GM18867 (cell line): ENCODE data around the gene ZNF726.
"Not testable (repeated sequence)": the region's sequence is repeated elsewhere in the genome, so short reads cannot be mapped to it uniquely, and the experiment has no call there.

Experiments
- ATAC-seq: cut with Tn5 transposase; IDR thresholded peaks from one replicate; pipeline ENCODE4 v1.9.1; 2021; ENCODE audit warnings: mild to moderate bottlenecking, moderate library complexity; ENCODE audit not compliant: unreplicated experiment

The ZNF726 gene

DNA sequence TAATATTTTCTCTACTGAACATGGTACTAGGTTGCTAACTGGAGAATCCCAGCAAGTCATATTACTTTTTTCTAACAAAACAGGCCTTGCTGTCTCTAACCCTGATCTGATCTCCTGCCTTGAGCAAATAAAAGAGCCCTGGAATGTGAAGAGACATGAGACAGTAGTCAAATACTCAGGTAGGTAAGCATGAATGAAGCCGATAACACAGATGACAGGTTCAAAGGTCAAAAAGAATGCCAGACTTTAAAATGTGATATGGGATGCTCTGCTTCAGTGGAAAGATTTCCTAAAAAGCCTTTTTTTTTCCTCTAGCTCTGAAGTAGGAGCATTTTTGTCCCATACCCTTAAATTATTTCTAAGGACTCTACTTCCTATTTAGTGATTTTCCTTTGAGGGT is 28.7 kb downstream of the ZNF726 start:
- no peak for ATAC-seq

DNA sequence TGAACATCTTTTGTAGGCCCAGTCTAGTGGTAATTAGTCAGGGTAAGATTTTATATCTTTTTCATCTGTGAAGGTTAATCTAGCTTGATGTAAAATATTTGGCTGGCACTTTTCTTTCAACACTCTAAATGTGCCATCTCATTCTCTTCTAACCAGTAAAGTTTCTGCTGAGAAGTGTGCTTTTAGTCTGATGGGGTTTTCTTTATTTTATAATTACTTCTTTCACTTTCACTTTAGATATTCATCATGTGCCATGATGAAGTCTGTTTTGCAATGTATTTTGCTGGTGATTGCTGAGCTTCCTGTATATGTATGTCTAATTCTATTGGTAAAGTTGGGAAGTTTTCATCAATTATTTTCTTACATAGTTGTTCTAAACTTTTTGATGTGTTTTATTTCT is 31.9 kb downstream of the ZNF726 start:
- no peak for ATAC-seq

DNA sequence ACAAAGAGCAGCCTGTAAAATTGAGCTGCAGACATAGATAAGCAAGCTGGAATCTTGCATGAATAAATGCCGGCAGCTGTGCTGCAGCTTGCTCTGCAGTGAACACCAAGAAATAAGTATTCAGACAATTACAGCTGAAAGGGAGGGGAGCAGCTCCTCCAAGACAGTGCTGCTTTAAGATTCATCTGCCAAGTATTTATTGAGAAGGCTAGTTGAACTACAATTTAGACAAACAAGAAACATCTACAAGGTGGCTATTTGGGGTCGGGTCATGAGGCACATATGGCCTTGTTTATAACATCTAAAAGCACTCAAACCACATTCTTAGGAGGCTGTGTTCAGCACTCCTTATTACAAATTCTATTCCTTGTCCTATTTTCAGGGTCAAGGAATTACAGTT is 34.9 kb downstream of the ZNF726 start:
- no peak for ATAC-seq

DNA sequence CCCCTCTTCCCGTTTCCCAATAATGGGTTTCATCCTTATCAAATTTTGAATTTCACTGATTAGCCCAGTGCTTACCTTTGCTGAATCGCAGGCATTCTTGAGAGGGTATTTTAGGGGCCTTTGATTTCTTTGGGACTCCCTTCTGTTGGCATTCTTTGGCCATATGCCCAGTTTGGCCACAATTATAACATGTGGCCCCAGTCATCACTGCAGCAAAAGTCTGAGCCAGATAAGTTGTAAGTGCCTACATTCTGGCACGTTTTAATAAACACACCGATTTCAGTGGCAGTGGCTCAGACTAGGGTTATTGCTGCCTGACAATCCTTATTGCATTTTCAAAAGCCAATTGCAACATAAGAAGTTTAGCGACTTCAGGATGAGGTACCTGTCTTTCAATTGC is 41.4 kb downstream of the ZNF726 start:
- ATAC-seq, result no peak

DNA sequence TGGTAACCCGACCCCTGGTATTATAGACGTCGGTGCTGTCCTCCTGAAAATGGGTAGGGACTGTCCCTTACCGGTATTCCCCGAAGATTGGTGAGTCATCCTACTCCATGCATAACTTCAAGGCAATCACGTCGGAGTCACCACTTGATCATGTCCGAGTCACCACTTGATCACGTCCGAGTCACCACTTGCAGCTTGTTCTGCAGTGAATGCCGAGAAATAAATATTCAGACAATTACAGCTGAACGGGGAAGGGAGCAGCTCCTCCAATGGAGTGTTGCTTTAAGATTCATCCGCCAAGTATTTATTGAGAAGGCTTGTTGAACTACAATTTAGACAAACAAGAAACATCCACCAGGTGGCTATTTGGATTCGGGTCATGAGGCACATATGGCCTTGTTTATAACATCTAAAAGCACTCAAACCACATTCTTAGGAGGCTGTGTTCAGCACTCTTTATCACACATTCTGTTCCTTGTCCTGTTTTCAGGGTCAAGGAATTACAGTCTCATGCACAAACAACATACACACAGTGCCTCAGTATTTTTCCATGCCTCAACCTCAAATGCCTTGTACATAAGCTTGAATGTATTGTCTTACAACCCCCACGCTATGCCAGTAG is 43.1 kb downstream of the ZNF726 start:
- no peak for ATAC-seq

DNA sequence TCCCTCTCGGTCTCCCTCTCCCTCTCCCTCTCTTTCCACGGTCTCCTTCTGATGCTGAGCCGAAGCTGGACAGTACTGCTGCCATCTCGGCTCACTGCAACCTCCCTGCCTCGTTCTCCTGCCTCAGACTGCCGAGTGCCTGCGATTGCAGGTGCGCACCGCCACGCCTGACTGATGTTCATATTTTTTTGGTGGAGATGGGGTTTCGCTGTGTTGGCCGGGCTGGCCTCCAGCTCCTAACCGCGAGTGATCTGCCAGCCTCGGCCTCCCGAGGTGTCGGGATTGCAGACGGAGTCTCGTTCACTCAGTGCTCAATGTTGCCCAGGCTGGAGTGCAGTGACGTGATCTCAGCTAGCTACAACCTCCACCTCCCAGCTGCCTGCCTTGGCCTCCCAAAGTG is 48.7 kb downstream of the ZNF726 start:
- not testable (repeated sequence) for ATAC-seq

DNA sequence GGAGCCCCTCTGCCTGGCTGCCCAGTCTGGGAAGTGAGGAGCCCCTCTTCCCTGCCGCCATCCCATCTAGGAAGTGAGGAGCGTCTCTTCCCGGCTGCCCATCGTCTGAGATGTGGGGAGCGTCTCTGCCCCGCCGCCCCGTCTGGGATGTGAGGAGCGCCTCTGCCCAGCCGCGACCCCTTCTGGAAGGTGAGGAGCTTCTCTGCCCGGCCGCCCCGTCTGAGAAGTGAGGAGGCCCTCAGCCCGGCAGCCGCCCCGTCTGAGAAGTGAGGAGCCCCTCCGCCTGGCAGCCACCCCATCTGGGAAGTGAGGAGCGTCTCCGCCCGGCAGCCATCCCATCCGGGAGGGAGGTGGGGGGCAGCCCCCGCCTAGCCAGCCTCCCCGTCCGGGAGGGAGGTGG is 49.2 kb downstream of the ZNF726 start:
- not testable (repeated sequence) for ATAC-seq

DNA sequence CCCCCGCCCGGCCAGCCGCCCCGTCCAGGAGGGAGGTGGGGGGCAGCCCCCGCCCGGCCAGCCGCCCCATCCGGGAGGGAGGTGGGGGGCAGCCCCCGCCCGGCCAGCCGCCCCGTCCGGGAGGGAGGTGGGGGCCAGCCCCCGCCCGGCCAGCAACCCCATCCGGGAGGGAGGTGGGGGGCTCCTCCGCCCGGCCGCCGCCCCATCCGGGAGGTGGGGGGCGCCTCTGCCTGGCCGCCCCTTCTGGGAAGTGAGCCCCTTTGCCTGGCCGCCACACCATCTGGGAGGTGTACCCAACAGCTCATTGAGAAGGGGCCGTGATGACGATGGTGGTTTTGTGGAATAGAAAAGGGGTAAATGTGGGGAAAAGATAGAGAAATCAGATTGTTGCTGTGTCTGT is 49.6 kb downstream of the ZNF726 start:
- ATAC-seq, result not testable (repeated sequence)

DNA sequence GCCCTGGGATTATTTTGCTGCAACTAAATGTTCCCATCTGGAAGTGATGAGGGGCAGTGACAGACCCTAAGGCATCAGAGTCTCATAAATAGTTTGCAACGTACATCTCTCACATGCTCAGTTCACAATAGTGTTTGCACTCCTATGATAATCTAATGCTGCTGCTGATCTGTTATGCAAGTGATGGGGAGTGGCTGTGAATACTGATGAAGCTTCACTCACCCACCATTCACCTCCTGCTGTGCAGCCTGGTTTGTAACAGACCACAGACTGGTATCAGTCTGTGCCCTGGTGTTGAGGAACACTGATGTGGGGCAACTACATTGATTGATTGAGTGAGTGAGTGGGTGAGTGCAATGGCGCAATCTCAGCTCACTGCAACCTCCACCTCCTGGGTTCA is 54.9 kb downstream of the ZNF726 start:
- no peak for ATAC-seq

DNA sequence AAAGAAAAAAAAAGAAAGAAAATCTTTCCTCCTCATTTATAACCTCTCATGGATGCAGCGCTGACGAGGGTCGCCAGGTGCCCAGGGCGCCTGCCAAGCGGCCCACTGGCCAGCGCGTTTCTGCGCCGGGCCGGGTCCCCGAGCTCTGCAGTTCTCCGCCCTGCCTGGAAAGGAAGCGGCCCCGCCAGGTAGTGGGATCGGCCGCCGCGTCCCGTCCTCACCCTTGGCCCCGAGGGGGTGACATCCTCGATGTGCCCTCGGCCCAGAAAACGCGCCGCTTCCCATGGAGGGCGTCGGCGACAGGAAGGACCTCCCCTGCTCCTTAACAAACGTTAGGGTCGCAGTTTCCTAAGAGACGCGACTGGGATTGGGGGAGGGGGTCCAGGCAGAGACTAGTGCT is 56.9 kb downstream of the ZNF726 start:
- no peak for ATAC-seq

DNA sequence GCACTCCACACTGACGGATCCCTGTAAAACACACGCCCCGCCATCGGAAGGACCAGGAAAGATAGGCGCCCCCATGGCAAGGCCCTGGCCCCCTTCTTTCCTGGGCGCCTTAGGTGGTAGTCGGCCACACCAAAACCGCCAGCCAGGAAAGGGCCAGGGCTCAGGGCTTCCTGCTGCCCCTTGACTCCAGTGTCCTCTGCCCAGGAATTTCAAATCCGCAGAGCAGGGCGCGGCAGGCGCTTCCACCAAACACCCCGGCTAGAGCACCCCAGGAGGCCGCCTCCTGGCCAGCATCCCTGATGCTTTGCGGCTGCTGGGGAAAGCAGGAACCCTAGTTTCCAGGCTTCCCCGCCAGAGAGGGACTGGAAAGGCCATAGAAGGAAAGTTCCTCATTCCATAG is 57.5 kb downstream of the ZNF726 start:
- ATAC-seq, result no peak

DNA sequence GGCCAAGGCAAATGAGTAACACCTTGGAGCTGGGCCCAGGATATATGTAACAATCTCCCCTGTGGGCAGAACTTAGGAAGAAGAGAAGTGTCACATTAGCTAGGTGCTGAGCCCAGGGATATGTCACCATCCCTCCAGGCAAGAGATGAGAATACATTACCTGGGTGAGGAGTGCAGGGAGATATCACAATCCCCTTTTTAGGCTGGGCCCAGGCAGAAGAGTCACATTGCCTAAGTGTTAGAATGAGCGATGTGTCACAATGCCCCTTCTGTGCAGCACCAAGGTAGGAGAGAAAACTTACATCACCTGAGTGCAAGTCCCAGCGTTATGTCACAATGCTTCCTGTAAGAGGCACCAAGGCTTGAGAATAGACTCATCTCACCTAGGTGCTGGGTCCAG is 60.3 kb downstream of the ZNF726 start:
- no peak for ATAC-seq

DNA sequence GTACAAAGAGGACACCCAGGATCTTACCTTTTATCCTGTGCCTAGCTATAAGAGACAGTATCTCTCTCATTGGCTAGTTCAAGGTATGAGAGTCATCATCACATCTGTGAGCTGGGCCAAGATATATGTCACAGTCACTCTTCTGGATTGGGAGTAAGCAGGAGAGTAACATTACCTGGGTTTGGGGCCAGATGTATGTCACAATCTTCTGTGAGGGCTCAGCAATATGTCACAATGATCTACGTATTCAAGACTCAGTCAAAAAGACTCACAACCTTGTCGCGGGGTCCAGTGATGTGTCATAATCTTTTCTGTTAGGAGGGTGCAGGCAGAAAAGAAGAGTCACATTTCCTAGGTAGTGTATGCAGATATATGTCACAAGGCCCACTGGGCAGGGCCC is 61.9 kb downstream of the ZNF726 start:
- ATAC-seq, result not testable (repeated sequence)

DNA sequence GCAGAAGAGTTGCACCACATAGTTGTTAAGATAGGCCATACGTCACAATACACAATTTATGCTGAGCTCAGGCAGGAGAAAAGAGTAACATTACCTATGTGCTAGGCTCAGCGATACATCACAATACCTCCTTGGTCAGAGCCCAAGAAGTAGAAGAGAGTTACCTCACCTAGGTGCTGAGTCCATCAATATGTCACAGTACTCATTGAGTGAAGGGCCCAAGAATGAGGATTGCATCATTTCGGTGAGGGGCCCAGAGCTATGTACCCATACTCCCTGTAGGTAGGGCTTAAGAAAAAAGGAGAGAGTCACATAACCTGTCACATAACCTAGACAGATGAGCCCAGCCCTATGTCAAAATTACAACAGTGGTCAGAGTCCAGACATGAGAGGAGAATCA is 62.6 kb downstream of the ZNF726 start:
- not testable (repeated sequence) for ATAC-seq

DNA sequence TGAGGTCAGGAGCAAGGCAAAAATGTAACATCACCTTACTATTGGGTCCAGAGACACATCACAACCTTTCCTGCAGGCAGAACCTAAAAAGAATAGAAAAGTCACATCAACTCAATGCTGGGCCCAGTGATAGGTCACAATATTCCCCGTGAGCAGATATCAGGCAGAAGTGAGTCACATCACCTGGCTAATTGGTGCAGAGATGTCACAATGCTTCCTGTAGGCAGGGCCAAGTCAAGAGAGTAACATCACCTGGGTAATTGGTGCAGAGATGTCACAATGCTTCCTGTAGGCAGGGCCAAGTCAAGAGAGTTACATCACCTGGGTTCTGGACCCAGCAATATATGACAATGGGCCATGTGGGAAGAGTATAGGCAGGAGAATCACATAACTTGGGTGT is 63.4 kb downstream of the ZNF726 start:
- no peak for ATAC-seq

DNA sequence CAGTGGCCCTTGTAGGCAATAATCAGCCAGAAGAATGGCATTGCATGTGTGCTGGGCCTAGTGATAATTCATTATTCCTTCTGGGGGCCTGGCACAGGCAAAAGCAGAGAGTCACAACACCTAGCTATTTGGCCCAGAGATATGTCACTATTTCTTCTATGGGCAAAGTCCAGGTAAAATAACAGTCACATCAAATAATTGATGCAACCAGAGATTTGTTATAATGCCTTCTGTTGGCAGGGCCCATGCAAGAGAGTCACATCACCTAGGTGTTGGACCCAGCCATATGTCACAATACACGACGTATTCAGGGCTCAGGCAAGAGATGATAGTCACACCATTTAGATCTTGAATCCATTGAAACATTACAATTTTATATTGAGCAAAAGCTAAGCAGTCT is 66.1 kb downstream of the ZNF726 start:
- no peak for ATAC-seq

DNA sequence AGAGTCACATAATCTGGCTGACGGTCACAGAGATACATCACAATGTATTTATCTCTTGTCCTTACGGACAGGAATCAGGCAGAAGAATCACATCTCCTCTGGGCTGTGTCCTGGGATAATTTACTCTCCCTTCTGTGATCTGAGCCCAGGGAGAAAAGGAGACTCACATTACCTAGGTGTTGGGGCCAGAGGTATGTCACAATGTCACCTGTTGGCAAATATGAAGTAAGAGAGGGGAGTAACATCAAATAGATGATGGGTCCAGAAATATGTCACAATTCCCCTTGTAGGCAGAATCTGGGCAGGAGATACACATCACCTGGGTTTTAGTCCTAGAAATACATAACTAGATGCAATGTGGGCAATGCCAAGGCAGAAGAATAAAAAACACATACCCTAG is 67.2 kb downstream of the ZNF726 start:
- no peak for ATAC-seq

DNA sequence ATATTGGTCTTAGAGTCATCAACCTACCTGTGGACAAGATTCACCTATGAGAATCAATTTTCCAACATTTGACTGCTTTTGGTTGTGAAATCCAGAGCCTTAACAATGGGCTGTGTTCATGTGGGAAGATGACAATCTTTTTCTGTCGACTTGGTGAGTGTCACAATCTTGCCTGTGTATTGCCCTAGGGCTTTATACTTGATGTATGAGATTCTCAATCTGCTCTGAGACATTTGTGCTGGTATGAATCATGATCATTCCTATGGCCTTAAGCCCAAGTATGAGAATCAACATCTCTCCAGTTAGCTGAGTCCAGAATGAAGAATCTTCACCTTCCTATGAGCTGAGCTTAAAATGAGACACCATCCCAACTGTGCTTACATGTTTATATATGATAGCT is 68.7 kb downstream of the ZNF726 start:
- no peak for ATAC-seq
